ENCODE data around the gene MRC1. TPM values are rescaled to one million over a fixed set of nuclear protein-coding genes. Genes with fewer than 3 reads are reported as not detected.

Gene MRC1
- under 1 TPM in 1 of 2 donors, not detected in 1; 0.09 TPM for total RNA-seq
- 0.07 TPM for polyA plus RNA-seq (2013, experiment 1 of 2)
- 0.04 TPM for polyA plus RNA-seq (2013, experiment 2 of 2)
- long read RNA-seq, experiment 1, result 0 reads
- long read RNA-seq, experiment 2, full-length matches to known transcripts, result 1 of 1 reads
- long read RNA-seq, experiment 2, partial matches to known transcripts, result 0 of 1 reads
- long read RNA-seq, experiment 2, other reads (novel, unspliced or antisense), result 0 of 1 reads
- long read RNA-seq, experiment 3, result 0 reads
- long read RNA-seq, experiment 4, result 0 reads

DNA sequence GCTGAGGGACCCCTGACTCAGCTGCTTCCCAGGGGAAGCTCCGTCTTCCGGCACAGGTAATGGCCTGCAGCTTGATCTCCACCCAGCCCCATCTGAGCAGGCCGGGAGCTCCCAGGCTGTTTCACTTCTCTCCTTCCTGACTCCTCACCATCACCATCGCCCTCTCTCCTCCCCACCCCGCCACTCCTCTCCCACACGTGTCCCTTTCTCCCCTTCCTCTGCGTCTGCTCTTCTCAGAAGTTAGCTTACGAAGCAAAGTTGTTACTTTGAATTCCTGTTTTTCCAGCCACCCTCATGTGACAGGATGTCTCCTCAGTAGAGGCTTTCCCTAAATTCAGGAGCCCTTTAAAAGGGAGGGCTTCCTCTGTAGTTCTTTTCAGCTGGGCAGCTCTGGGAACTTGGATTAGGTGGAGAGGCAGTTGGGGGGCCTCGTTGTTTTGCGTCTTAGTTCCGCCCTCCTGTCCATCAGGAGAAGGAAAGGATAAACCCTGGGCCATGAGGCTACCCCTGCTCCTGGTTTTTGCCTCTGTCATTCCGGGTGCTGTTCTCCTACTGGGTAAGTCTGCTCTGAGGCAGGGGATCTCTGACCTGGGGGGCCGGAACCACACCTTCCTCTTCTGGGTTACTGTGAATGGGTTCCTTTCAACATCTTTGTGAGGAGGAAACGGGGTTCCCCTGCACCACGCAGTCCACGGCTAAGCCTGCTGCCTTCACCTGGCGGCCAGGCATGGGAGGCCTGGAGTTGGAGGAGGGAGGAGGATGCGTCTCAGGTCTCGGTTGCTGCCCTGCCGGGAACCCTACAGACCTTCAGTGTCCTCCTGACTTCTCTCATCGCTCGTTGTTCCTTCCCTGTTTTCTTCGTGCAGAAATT, at the start of gene MRC1:
MRC1 (plus strand) TSS at position 378 of the 871 bp plus-strand sequence; CDS start at position 496, 118 bp downstream.
- no peaks in the 10 kb centered on the region for H3K27me3 ChIP-seq (ENCODE audit: control insufficient read depth, insufficient read depth, low read length, poor library complexity, severe bottlenecking)
- H3K9me3 ChIP-seq (ENCODE audit: control insufficient read depth, low read length), result no peaks in the 10 kb centered on the region
- DNase-seq, result no peak
- no peaks in the 10 kb centered on the region for H3K36me3 ChIP-seq (ENCODE audit: control insufficient read depth, insufficient read depth, low read length)
- 85 to 89% methylated on average over 12 to 23 of the region's 23 CpGs for WGBS, 2 experiments (ENCODE audit: insufficient coverage in 1 of 2, insufficient read length in 1 of 2)
- H3K4me1 Mint-ChIP-seq, result peaks cover 3% of the 10 kb centered on the region
- H3K27ac Mint-ChIP-seq, result no peak within 1 kb of the TSS
- no peak within 1 kb of the TSS for H3K4me3 Mint-ChIP-seq
- no peaks in the 10 kb centered on the region for H3K27me3 Mint-ChIP-seq (ENCODE audit: insufficient read depth)
- no peaks in the 10 kb centered on the region for H3K9me3 Mint-ChIP-seq
- no peak within 1 kb of the TSS for H3K9ac ChIP-seq (ENCODE audit: extremely low read depth, low read length, poor library complexity, severe bottlenecking)
- no peaks in the 10 kb centered on the region for H3K36me3 Mint-ChIP-seq (ENCODE audit: low read depth)
- H3K4me3 ChIP-seq (ENCODE audit: low read length), result no peak within 1 kb of the TSS
- no peaks in the 10 kb centered on the region for H3K4me1 ChIP-seq (ENCODE audit: control insufficient read depth, insufficient read depth, low read length)
- no peak within 1 kb of the TSS for H3K27ac ChIP-seq (ENCODE audit: low read depth, low read length)
- TF ChIP-seq, protein P1, sequence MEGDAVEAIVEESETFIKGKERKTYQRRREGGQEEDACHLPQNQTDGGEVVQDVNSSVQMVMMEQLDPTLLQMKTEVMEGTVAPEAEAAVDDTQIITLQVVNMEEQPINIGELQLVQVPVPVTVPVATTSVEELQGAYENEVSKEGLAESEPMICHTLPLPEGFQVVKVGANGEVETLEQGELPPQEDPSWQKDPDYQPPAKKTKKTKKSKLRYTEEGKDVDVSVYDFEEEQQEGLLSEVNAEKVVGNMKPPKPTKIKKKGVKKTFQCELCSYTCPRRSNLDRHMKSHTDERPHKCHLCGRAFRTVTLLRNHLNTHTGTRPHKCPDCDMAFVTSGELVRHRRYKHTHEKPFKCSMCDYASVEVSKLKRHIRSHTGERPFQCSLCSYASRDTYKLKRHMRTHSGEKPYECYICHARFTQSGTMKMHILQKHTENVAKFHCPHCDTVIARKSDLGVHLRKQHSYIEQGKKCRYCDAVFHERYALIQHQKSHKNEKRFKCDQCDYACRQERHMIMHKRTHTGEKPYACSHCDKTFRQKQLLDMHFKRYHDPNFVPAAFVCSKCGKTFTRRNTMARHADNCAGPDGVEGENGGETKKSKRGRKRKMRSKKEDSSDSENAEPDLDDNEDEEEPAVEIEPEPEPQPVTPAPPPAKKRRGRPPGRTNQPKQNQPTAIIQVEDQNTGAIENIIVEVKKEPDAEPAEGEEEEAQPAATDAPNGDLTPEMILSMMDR (conservative IDR thresholded peaks at IDR 0.05), result no peak

DNA sequence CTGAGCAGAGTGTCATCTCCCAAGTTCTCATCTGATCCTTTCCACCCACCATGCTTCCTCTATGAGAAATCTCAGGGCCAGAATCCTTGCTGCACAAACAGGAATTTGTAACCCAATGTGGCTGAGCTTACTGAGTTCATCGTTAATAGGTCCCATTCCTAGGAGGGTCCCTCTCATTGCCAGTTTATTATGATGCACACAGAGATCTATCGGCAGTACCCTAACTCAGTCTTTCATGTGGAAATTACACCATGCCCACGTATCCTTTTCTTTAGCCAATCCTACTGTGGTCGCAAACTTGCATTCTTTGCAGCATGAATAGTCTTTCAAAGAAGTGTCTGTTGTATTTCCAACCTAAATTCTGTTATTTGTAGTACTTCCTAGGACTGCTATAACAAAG, 45.0 kb upstream of the MRC1 start:
- TF ChIP-seq, protein P1 (conservative IDR thresholded peaks at IDR 0.05), result no peak
- WGBS, 2 experiments (ENCODE audit: insufficient coverage in 1 of 2, insufficient read length in 1 of 2), result 25 to 41% methylated on average over 2 to 4 of the region's 4 CpGs

DNA sequence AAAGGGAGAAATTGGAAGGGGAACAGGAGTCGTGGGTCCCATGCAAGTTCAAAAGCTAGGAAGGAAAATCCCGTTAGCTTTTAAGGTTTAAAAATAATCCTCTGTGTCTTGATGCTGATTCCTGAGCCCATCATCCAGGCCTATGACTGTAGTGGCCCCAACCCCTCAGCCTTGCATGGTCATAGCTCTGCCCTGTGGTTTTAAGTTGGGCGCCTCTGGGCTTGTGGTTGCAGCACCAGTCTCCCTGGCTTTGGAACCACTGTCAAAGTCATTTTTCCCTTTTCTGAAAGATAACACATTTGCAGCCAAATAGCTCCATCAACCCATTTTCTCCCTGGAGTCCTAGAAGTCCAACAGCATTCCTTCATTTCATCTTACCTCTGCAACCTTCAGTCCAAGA, 43.5 kb upstream of the MRC1 start:
- H3K9me3 Mint-ChIP-seq, result no peaks in the 10 kb centered on the region

More for the DNA sequence above, 45.0 kb upstream of the MRC1 start:
- Mint-ChIP-seq H3K4me3 (no peak overlapping the region), H3K9me3 (no peaks in the 10 kb centered on the region), H3K4me1 (no peaks in the 10 kb centered on the region), H3K27ac (no peak overlapping the region), H3K27me3 (ENCODE audit: insufficient read depth) (peaks cover 56% of the 10 kb centered on the region), H3K36me3 (ENCODE audit: low read depth) (no peaks in the 10 kb centered on the region)
- H3K27me3 ChIP-seq (ENCODE audit: control insufficient read depth, insufficient read depth, low read length, poor library complexity, severe bottlenecking), result no peaks in the 10 kb centered on the region
- no peaks in the 10 kb centered on the region for H3K9me3 ChIP-seq (ENCODE audit: control insufficient read depth, low read length)
- no peaks in the 10 kb centered on the region for H3K36me3 ChIP-seq (ENCODE audit: control insufficient read depth, insufficient read depth, low read length)
- H3K4me3 ChIP-seq (ENCODE audit: low read length), result no peak overlapping the region
- no peak for DNase-seq
- no peaks in the 10 kb centered on the region for H3K4me1 ChIP-seq (ENCODE audit: control insufficient read depth, insufficient read depth, low read length)
- H3K9ac ChIP-seq (ENCODE audit: extremely low read depth, low read length, poor library complexity, severe bottlenecking), result no peak overlapping the region
- H3K27ac ChIP-seq (ENCODE audit: low read depth, low read length), result no peak overlapping the region

More for the DNA sequence above, 43.5 kb upstream of the MRC1 start:
- TF ChIP-seq, protein P1 (conservative IDR thresholded peaks at IDR 0.05), result no peak
- no peak overlapping the region for H3K4me3 Mint-ChIP-seq
- DNase-seq, result no peak
- H3K36me3 ChIP-seq (ENCODE audit: control insufficient read depth, insufficient read depth, low read length), result no peaks in the 10 kb centered on the region
- no peak overlapping the region for H3K9ac ChIP-seq (ENCODE audit: extremely low read depth, low read length, poor library complexity, severe bottlenecking)
- WGBS, 2 experiments (ENCODE audit: insufficient coverage in 1 of 2, insufficient read length in 1 of 2), result 76 to 87% methylated on average over 3 of the region's 3 CpGs
- no peak overlapping the region for H3K27ac Mint-ChIP-seq
- no peaks in the 10 kb centered on the region for H3K27me3 ChIP-seq (ENCODE audit: control insufficient read depth, insufficient read depth, low read length, poor library complexity, severe bottlenecking)
- no peaks in the 10 kb centered on the region for H3K4me1 ChIP-seq (ENCODE audit: control insufficient read depth, insufficient read depth, low read length)
- no peaks in the 10 kb centered on the region for H3K9me3 ChIP-seq (ENCODE audit: control insufficient read depth, low read length)
- H3K27me3 Mint-ChIP-seq (ENCODE audit: insufficient read depth), result peaks cover 56% of the 10 kb centered on the region
- H3K27ac ChIP-seq (ENCODE audit: low read depth, low read length), result no peak overlapping the region
- H3K4me3 ChIP-seq (ENCODE audit: low read length), result no peak overlapping the region
- H3K4me1 Mint-ChIP-seq, result no peaks in the 10 kb centered on the region
- no peaks in the 10 kb centered on the region for H3K36me3 Mint-ChIP-seq (ENCODE audit: low read depth)

Data from endodermal cell (in vitro differentiated cells).